ENCODE results near the gene PLG. TPM values are rescaled to one million over a fixed set of nuclear protein-coding genes. Genes with fewer than 3 reads are reported as not detected.
"Not testable (repeated sequence)": the region's sequence is repeated elsewhere in the genome, so short reads cannot be mapped to it uniquely, and the experiment has no call there.

PLG gene
- total RNA-seq, 1 experiment from 2014 or later: 0.57 TPM

DNA sequence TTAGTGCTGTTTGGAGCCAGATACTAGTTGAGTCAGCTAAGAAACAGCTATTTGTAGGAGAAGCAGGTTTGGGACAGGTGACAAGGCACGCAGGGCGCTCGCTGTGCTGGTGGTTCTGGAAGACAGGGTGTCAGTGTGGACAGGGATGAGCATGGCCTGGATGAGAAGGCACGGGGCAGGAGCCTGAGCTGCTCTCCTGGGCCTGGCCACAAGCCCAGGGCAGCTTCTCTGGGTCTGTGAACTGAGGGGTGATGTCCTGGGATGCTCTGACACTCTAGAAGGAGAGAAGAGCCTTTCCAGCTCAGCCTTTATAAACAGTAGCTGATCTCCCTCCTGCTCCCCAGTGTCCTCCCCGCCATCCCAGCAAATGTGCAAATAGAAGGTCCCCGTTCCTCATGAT, 37.9 kb downstream of the PLG start:
- DNase-seq (ENCODE audit: low read depth, low spot score) (no peak), ATAC-seq (no peak)
- CTCF ChIA-PET: interaction anchor here (0.6 kb wide), 1 partner anchor 226 kb away, joined by 5 read pairs; no protein-coding TSS in a partner anchor
- no peaks in the 10 kb centered on the region for H3K4me1 ChIP-seq (ENCODE audit: control insufficient read depth, insufficient read depth, low read length)
- 0 out of 2 replicates have a peak, but pooled peaks cover 3% of the 10 kb centered on the region for H3K9me3 ChIP-seq (ENCODE audit: control insufficient read depth, insufficient read depth, low read depth, low read length)
- no TSS peak for BruUV-seq (replicated peaks)
- no peak overlapping the region for H3K4me3 ChIP-seq (ENCODE audit: low read depth in 2 of 2, low read length in 2 of 2)
- POLR2A ChIA-PET: no interaction called here
- no peak for TF ChIP-seq POLR2AphosphoS5 (IDR thresholded peaks at IDR 0.05; ENCODE audit: low read depth, low read length)
- TF ChIP-seq REST (IDR thresholded peaks at IDR 0.05; ENCODE audit: insufficient read depth in 1 of 2, low read depth in 2 of 2, low read length in 1 of 2): no peak
- TF ChIP-seq TCF7L2 (IDR thresholded peaks at IDR 0.05; ENCODE audit: low read depth, low read length): no peak
- TF ChIP-seq SIN3A (IDR thresholded peaks at IDR 0.05; ENCODE audit: borderline replicate concordance, insufficient read depth, low read depth, low read length): no peak
- TF ChIP-seq CTCF (IDR thresholded peaks at IDR 0.05): no peak
- H3K27me3 ChIP-seq (ENCODE audit: control insufficient read depth, insufficient read depth, low read length): no peaks in the 10 kb centered on the region
- intact Hi-C loops (cut with micrococcal nuclease; ENCODE audit: unreplicated experiment): no loop called here
- no peak overlapping the region for H3K27ac ChIP-seq (ENCODE audit: low read length)
- no peaks in the 10 kb centered on the region for H3K36me3 ChIP-seq (ENCODE audit: control insufficient read depth, insufficient read depth, low read length)
- in situ Hi-C loops (cut with HindIII; ENCODE audit: low pct_unique_long_range_greater_than_20kb, low sequenced_read_pairs): no loop called here

- ATAC-seq; POLR2A ChIA-PET; CTCF ChIA-PET; DNase-seq (ENCODE audit: low read depth, low spot score); H3K36me3 ChIP-seq (ENCODE audit: control insufficient read depth, insufficient read depth, low read length); H3K4me1 ChIP-seq (ENCODE audit: control insufficient read depth, insufficient read depth, low read length); H3K4me3 ChIP-seq (ENCODE audit: low read depth in 2 of 2, low read length in 2 of 2); H3K9me3 ChIP-seq (ENCODE audit: control insufficient read depth, insufficient read depth, low read depth, low read length); H3K27ac ChIP-seq (ENCODE audit: low read length); in situ Hi-C loops (cut with HindIII; ENCODE audit: low pct_unique_long_range_greater_than_20kb, low sequenced_read_pairs); intact Hi-C loops (cut with micrococcal nuclease; ENCODE audit: unreplicated experiment); BruUV-seq (replicated peaks); H3K27me3 ChIP-seq (ENCODE audit: control insufficient read depth, insufficient read depth, low read length): not testable (repeated sequence)
Observed at GRCh38 chr6:160741012-160741411, 39.0 kb downstream of the PLG start.

DNA sequence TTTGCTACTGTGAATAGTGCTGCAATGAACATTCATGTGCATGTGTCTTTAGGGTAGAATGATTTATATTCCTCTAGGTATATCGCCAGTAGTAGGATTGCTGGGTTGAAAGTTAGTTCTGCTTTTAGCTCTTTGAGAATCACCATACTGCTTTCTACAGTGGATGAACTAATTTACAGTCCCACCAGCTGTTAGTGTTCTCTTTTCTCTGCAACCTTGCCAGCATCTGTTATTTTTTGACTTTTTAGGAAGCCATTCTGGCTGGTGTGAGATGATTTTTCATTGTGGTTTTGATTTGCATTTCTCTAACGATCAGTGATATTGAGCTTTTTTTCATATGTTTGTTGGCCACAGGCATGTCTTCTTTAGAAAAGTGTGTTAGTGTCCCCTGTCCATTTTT, 40.0 kb downstream of the PLG start:
- no TSS peak for BruUV-seq (replicated peaks)
- in situ Hi-C loops (cut with HindIII; ENCODE audit: low pct_unique_long_range_greater_than_20kb, low sequenced_read_pairs) (no loop called here), intact Hi-C loops (cut with micrococcal nuclease; ENCODE audit: unreplicated experiment) (no loop called here)
- Histone ChIP-seq H3K9me3 (ENCODE audit: control insufficient read depth, insufficient read depth, low read depth, low read length) (peaks cover 5% of the 10 kb centered on the region; the same call in 1 of the 2 replicates), H3K27ac (ENCODE audit: low read length) (no peak overlapping the region), H3K4me3 (ENCODE audit: low read depth in 2 of 2, low read length in 2 of 2) (no peak overlapping the region), H3K4me1 (ENCODE audit: control insufficient read depth, insufficient read depth, low read length) (no peaks in the 10 kb centered on the region), H3K27me3 (ENCODE audit: control insufficient read depth, insufficient read depth, low read length) (no peaks in the 10 kb centered on the region), H3K36me3 (ENCODE audit: control insufficient read depth, insufficient read depth, low read length) (no peaks in the 10 kb centered on the region)
- ChIA-PET CTCF (no interaction called here), POLR2A (no interaction called here)
- no peak for TF ChIP-seq CTCF (IDR thresholded peaks at IDR 0.05)
- TF ChIP-seq POLR2AphosphoS5 (IDR thresholded peaks at IDR 0.05; ENCODE audit: low read depth, low read length): no peak
- TF ChIP-seq SIN3A (IDR thresholded peaks at IDR 0.05; ENCODE audit: borderline replicate concordance, insufficient read depth, low read depth, low read length): no peak
- TF ChIP-seq TCF7L2 (IDR thresholded peaks at IDR 0.05; ENCODE audit: low read depth, low read length): no peak
- TF ChIP-seq REST (IDR thresholded peaks at IDR 0.05; ENCODE audit: insufficient read depth in 1 of 2, low read depth in 2 of 2, low read length in 1 of 2): no peak
- DNase-seq (ENCODE audit: low read depth, low spot score): no peak
- no peak for ATAC-seq

All from Panc1 (cell line).